IMR-90 (cell line): ENCODE data around the gene DHRS12.

ENCODE experiments used
- BHLHE40 ChIP-seq: fragments of 150-350 bp; IDR thresholded peaks from 2 replicates; pipeline ENCODE4 v1.6.1; 2016; ENCODE audit warnings: mild to moderate bottlenecking, low read depth, low read length
- ELK1 ChIP-seq: fragments of 150-350 bp; IDR thresholded peaks from 2 replicates; pipeline ENCODE4 v1.6.1; 2016; ENCODE audit warnings: low read depth, mild to moderate bottlenecking, low read length, moderate library complexity, borderline replicate concordance
- FOS ChIP-seq: fragments of 150-350 bp; IDR thresholded peaks from 2 replicates; pipeline ENCODE4 v1.6.1; 2016; ENCODE audit warnings: low read depth, low read length
- MAZ ChIP-seq: IDR thresholded peaks from 2 replicates; pipeline ENCODE4 v1.6.1; 2012; ENCODE audit warnings: low read depth, mild to moderate bottlenecking, low read length, improper control_type of control experiment, moderate library complexity, borderline replicate concordance
- MXI1 ChIP-seq: IDR thresholded peaks from 2 replicates; pipeline ENCODE4 v1.6.1; 2012; ENCODE audit warnings: low read depth, mild to moderate bottlenecking, low read length, moderate library complexity, borderline replicate concordance
- NFE2L2 ChIP-seq: fragments of 150-350 bp; IDR thresholded peaks from 2 replicates; pipeline ENCODE4 v1.6.1; 2016; ENCODE audit warnings: low read depth, mild to moderate bottlenecking, low read length
- POLR2A ChIP-seq: IDR thresholded peaks from 2 replicates; pipeline ENCODE4 v1.6.1; 2012; ENCODE audit warnings: mild to moderate bottlenecking, low read depth, low read length
- RAD21 ChIP-seq: IDR thresholded peaks from 2 replicates; pipeline ENCODE4 v1.6.1; 2012; ENCODE audit warnings: low read length, improper control_type of control experiment
- RCOR1 ChIP-seq: IDR thresholded peaks from 2 replicates; pipeline ENCODE4 v1.6.1; 2012; ENCODE audit warnings: mild to moderate bottlenecking, low read length, improper control_type of control experiment; ENCODE audit not compliant: insufficient replicate concordance
- USF2 ChIP-seq: fragments of 150-350 bp; IDR thresholded peaks from 2 replicates; pipeline ENCODE4 v1.6.1; 2017; ENCODE audit warnings: mild to moderate bottlenecking, antibody characterized with exemption, low read length, low read depth
- TF ChIP-seq, protein P1 (sequence below): conservative IDR thresholded peaks from 2 replicates; pipeline ENCODE4 v1.5.1; 2012; ENCODE audit warnings: mild to moderate bottlenecking, low read depth, low read length, improper control_type of control experiment

DNA sequence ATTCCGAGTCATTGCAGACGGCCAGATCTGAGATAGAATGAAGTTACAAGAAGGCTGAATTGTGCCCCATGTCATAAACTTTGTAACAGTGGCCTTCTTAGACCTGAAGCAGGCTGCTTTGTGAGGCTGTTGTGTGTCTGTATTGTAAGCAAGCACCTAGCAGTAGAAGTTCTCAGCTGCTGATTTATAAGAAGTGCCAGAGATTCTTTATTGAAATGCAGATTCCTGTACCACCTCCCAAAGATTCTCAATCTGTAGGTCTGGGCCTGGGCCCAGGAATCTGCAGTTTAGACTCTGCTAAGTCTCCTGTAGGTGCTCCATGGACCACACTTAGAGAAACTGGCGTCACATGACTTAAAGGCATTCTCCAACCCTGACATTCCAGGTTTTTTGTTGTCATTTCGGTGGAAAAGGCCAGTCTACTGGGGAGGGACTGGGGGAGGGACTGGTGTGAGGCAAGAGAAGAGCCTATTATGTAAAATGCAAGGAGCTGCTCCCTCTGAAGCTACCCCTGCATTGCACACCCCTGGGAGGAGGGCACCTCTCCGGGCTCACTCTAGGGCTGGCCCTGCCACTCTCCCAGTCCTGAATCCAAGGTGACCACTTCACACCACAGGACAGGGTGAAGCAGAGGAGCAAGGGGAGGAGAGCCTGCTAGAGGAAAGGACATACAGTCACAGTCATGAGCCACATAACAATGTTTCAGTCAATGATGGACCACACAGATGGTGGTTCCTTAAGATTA lies 41.8 kb upstream of the DHRS12 start:
- no peak for TF ChIP-seq RCOR1
- TF ChIP-seq POLR2A: no peak
- TF ChIP-seq BHLHE40: no peak
- TF ChIP-seq, protein P1, sequence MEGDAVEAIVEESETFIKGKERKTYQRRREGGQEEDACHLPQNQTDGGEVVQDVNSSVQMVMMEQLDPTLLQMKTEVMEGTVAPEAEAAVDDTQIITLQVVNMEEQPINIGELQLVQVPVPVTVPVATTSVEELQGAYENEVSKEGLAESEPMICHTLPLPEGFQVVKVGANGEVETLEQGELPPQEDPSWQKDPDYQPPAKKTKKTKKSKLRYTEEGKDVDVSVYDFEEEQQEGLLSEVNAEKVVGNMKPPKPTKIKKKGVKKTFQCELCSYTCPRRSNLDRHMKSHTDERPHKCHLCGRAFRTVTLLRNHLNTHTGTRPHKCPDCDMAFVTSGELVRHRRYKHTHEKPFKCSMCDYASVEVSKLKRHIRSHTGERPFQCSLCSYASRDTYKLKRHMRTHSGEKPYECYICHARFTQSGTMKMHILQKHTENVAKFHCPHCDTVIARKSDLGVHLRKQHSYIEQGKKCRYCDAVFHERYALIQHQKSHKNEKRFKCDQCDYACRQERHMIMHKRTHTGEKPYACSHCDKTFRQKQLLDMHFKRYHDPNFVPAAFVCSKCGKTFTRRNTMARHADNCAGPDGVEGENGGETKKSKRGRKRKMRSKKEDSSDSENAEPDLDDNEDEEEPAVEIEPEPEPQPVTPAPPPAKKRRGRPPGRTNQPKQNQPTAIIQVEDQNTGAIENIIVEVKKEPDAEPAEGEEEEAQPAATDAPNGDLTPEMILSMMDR: no peak
- no peak for TF ChIP-seq NFE2L2
- no peak for TF ChIP-seq MAZ
- TF ChIP-seq ELK1: no peak
- TF ChIP-seq RAD21: no peak
- TF ChIP-seq MXI1: no peak
- TF ChIP-seq USF2: no peak
- TF ChIP-seq FOS: no peak
